A673 (cell line): Measurements from ENCODE around the gene ABHD4. TPM values are rescaled to one million over a fixed set of nuclear protein-coding genes. Genes with fewer than 3 reads are reported as not detected.

ENCODE experiments used
- BruUV-seq: library from RNA; stranded (reverse); fragments of 400-500 nt; replicated peaks from 2 replicates; lab custom pipeline; 2021; lab: Mats Ljungman, UMichigan
- CTCF ChIA-PET: fragments of 300-600 bp; sonication (Branson Sonifier 250); formaldehyde crosslinking; loops from one replicate; lab custom pipeline; 2022; ENCODE audit warnings: antibody characterized with exemption; lab: Charles Lee
- POLR2A ChIA-PET: fragments of 300-600 bp; sonication (Branson Sonifier 250); formaldehyde crosslinking; loops from one replicate; lab custom pipeline; 2022; ENCODE audit warnings: antibody characterized with exemption; ENCODE audit not compliant: low non-redundant PET; lab: Charles Lee
- DNase-seq: peaks from one replicate; pipeline ENCODE4 v3.0.0-alpha.2; 2015; ENCODE audit warnings: low spot score
- H3K27ac ChIP-seq: fragments of 200-600 bp; sonication (generic); 2 replicates; pipeline ENCODE4 v1.5.1; 2016; ENCODE audit warnings: mixed run types, low read depth, mild to moderate bottlenecking, mixed read lengths, antibody characterized with exemption, low read length; ENCODE audit not compliant: poor library complexity, severe bottlenecking
- H3K27me3 ChIP-seq: fragments of 200-600 bp; sonication (generic); replicated peaks from 2 replicates; pipeline ENCODE4 v1.6.1; 2017; ENCODE audit warnings: mixed run types, low read depth, mild to moderate bottlenecking, mixed read lengths, antibody characterized with exemption, low read length; ENCODE audit not compliant: insufficient read depth, poor library complexity
- H3K36me3 ChIP-seq: fragments of 200-600 bp; sonication (generic); 2 replicates; pipeline ENCODE4 v1.6.1; 2016; ENCODE audit warnings: mixed run types, mild to moderate bottlenecking, mixed read lengths, antibody characterized with exemption, low read length; ENCODE audit not compliant: insufficient read depth, poor library complexity, severe bottlenecking
- H3K4me1 ChIP-seq: fragments of 200-600 bp; sonication (generic); 2 replicates; pipeline ENCODE4 v1.6.1; 2017; ENCODE audit warnings: mixed run types, mild to moderate bottlenecking, mixed read lengths, antibody characterized with exemption, low read length; ENCODE audit not compliant: insufficient read depth, poor library complexity, severe bottlenecking
- H3K4me3 ChIP-seq: fragments of 200-600 bp; sonication (generic); 2 replicates; pipeline ENCODE4 v1.5.1; 2016; ENCODE audit warnings: low read depth, mixed run types, mild to moderate bottlenecking, mixed read lengths, low read length; ENCODE audit not compliant: poor library complexity, severe bottlenecking
- H3K9me3 ChIP-seq: fragments of 200-600 bp; sonication (generic); 2 replicates; pipeline ENCODE4 v1.6.1; 2016; ENCODE audit warnings: mixed run types, low read depth, mild to moderate bottlenecking, mixed read lengths, antibody characterized with exemption, low read length; ENCODE audit not compliant: poor library complexity, severe bottlenecking
- EZH2 ChIP-seq: fragments of 200-600 bp; sonication (generic); IDR thresholded peaks from 2 replicates; pipeline ENCODE4 v1.6.1; 2017; ENCODE audit warnings: borderline replicate concordance, low read depth, mild to moderate bottlenecking, mixed read lengths, antibody characterized with exemption, low read length; ENCODE audit not compliant: poor library complexity, severe bottlenecking
- intact Hi-C: fragments of 100-400 bp; cut with micrococcal nuclease; formaldehyde crosslinking; loops from one replicate; pipeline ENCODE4 v1.10.0; 2022; ENCODE audit not compliant: unreplicated experiment
- total RNA-seq: library from RNA; stranded (reverse); gene quantifications from 2 replicates; pipeline ENCODE4 v1.2.3, GENCODE V29; 2021
- TF ChIP-seq, protein P1 (sequence below): fragments of 300-800, 200-600 bp; sonication (generic); conservative IDR thresholded peaks from 2 replicates; pipeline ENCODE4 v1.5.1; 2017; ENCODE audit warnings: low read depth, mild to moderate bottlenecking, antibody characterized with exemption, low read length, moderate library complexity, mixed read lengths

Gene ABHD4
- total RNA-seq, 1 experiment from 2014 or later: 36.6 TPM

GRCh38 chr14:22558221-22558913 is 39.7 kb upstream of the ABHD4 start:
- TF ChIP-seq, protein P1, sequence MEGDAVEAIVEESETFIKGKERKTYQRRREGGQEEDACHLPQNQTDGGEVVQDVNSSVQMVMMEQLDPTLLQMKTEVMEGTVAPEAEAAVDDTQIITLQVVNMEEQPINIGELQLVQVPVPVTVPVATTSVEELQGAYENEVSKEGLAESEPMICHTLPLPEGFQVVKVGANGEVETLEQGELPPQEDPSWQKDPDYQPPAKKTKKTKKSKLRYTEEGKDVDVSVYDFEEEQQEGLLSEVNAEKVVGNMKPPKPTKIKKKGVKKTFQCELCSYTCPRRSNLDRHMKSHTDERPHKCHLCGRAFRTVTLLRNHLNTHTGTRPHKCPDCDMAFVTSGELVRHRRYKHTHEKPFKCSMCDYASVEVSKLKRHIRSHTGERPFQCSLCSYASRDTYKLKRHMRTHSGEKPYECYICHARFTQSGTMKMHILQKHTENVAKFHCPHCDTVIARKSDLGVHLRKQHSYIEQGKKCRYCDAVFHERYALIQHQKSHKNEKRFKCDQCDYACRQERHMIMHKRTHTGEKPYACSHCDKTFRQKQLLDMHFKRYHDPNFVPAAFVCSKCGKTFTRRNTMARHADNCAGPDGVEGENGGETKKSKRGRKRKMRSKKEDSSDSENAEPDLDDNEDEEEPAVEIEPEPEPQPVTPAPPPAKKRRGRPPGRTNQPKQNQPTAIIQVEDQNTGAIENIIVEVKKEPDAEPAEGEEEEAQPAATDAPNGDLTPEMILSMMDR: 0 out of 2 replicates have a peak, but pooled peaks have one; percentile 12
- TF ChIP-seq EZH2: no peak
- ChIA-PET CTCF (interaction anchor here (0.5 to 1.0 kb wide), 2 partner anchors 12 to 342 kb away, joined by 4 to 7 read pairs; no protein-coding TSS in a partner anchor), POLR2A (no interaction called here)
- DNase-seq: no peak
- Histone ChIP-seq H3K4me1 (peaks cover 55% of the 10 kb centered on the region), H3K27ac (no peak overlapping the region), H3K4me3 (no peak overlapping the region), H3K27me3 (no peaks in the 10 kb centered on the region), H3K36me3 (peaks cover under 1% of the 10 kb centered on the region), H3K9me3 (no peaks in the 10 kb centered on the region)
- intact Hi-C loops: loop anchor here (5.0 to 10.0 kb wide), 2 partner anchors 251 to 496 kb away; partner anchors contain the start of gene CDH24
- BruUV-seq: no TSS peak

DNA sequence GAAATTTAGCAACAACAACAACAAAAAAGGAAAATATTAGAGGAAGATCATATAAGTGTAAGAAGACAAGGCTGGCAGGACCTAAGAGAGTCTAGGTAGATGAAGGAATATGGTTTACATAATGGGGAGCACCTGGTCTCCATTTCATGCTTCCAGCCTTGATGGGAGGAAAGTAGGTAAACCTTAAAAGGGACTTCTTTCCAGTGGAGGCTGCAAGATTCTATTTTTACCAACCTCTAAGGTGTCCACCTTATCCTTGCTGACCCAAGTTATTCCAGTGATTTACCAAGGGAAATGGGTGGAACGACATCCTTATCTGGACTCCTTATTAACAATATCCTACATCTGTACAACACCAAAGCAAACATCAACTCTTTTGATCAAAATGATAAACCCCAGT is 39.1 kb upstream of the ABHD4 start:
- H3K27ac ChIP-seq: no peak overlapping the region
- H3K9me3 ChIP-seq: no peaks in the 10 kb centered on the region
- peaks cover 49% of the 10 kb centered on the region for H3K4me1 ChIP-seq
- H3K4me3 ChIP-seq: no peak overlapping the region
- CTCF ChIA-PET: interaction anchor here (1.0 to 3.5 kb wide), 2 partner anchors 11 to 342 kb away, joined by 3 to 28 read pairs; no protein-coding TSS in a partner anchor
- DNase-seq: no peak
- H3K27me3 ChIP-seq: no peaks in the 10 kb centered on the region
- POLR2A ChIA-PET: no interaction called here
- intact Hi-C loops: loop anchor here (5.0 to 10.0 kb wide), 2 partner anchors 252 to 496 kb away; partner anchors contain the start of gene CDH24
- peaks cover 7% of the 10 kb centered on the region for H3K36me3 ChIP-seq
- TF ChIP-seq, protein P1: no peak
- TF ChIP-seq EZH2: no peak
- BruUV-seq: no TSS peak

- Histone ChIP-seq H3K4me3 (no peak overlapping the region), H3K27me3 (no peaks in the 10 kb centered on the region), H3K36me3 (peaks cover 23% of the 10 kb centered on the region), H3K9me3 (no peaks in the 10 kb centered on the region), H3K27ac (peak overlapping the region; percentile 80), H3K4me1 (peaks cover 49% of the 10 kb centered on the region)
- peak; percentile 89 for DNase-seq
- intact Hi-C loops: no loop called here
- no TSS peak for BruUV-seq
- ChIA-PET CTCF (interaction anchor here (0.5 to 3.5 kb wide), 3 partner anchors 9 to 508 kb away, joined by 3 to 28 read pairs (median 4); no protein-coding TSS in a partner anchor), POLR2A (no interaction called here)
- TF ChIP-seq, protein P1: no peak
- no peak for TF ChIP-seq EZH2
These were observed 37.3 kb upstream of the ABHD4 start for GRCh38 chr14:22560662-22561365.
